Measurements from ENCODE around the gene CCM2. TPM values are rescaled to one million over a fixed set of nuclear protein-coding genes. Genes with fewer than 3 reads are reported as not detected.

Gene CCM2
- total and polyA plus RNA-seq, 4 donors = 21.7 to 57.6 (median 51.1) TPM

- Histone ChIP-seq H3K4me1 (ENCODE audit: control insufficient read depth in 5 of 5, insufficient read depth in 5 of 5, low read length in 5 of 5) (peaks cover 0 to 13% (median 2%) of the 10 kb centered on the region in 5 donors), H3K27me3 (ENCODE audit: control insufficient read depth in 3 of 3, insufficient read depth in 3 of 3, low read length in 2 of 3) (no peaks in the 10 kb centered on the region), H3K4me3 (no peak overlapping the region), H3K27ac (ENCODE audit: low read depth in 1 of 2, low read length in 1 of 2) (no peak overlapping the region), H3K9me3 (ENCODE audit: control insufficient read depth in 4 of 4, insufficient read depth in 3 of 4, low read length in 3 of 4) (no peaks in the 10 kb centered on the region), H3K36me3 (ENCODE audit: control insufficient read depth in 4 of 4, insufficient read depth in 4 of 4, low read length in 4 of 4) (peaks cover 0 to 11% (median 4%) of the 10 kb centered on the region in 4 donors), H3K9ac (ENCODE audit: insufficient read depth in 1 of 2, low read length in 2 of 2) (no peak overlapping the region)
- DNase-seq (no peak), ATAC-seq (ENCODE audit: insufficient read depth, low FRiP score) (no peak)
- 77 to 90% methylated on average over 8 to 10 of the region's 10 CpGs for WGBS, 2 donors
- TF ChIP-seq, protein P1, sequence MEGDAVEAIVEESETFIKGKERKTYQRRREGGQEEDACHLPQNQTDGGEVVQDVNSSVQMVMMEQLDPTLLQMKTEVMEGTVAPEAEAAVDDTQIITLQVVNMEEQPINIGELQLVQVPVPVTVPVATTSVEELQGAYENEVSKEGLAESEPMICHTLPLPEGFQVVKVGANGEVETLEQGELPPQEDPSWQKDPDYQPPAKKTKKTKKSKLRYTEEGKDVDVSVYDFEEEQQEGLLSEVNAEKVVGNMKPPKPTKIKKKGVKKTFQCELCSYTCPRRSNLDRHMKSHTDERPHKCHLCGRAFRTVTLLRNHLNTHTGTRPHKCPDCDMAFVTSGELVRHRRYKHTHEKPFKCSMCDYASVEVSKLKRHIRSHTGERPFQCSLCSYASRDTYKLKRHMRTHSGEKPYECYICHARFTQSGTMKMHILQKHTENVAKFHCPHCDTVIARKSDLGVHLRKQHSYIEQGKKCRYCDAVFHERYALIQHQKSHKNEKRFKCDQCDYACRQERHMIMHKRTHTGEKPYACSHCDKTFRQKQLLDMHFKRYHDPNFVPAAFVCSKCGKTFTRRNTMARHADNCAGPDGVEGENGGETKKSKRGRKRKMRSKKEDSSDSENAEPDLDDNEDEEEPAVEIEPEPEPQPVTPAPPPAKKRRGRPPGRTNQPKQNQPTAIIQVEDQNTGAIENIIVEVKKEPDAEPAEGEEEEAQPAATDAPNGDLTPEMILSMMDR (IDR thresholded peaks at IDR 0.05; ENCODE audit: control extremely low read depth, extremely low read depth) = no peak
These were observed 82.9 kb downstream of the CCM2 start for GRCh38 chr7:45082831-45083331.

GRCh38 chr7:45084336-45084735 is 84.3 kb downstream of the CCM2 start:
- H3K27ac ChIP-seq (ENCODE audit: low read depth in 1 of 2, low read length in 1 of 2) = no peak overlapping the region
- 74 to 85% methylated on average over 5 of the region's 5 CpGs for WGBS, 2 donors
- H3K27me3 ChIP-seq (ENCODE audit: control insufficient read depth in 3 of 3, insufficient read depth in 3 of 3, low read length in 2 of 3) = no peaks in the 10 kb centered on the region
- TF ChIP-seq, protein P1 (IDR thresholded peaks at IDR 0.05; ENCODE audit: control extremely low read depth, extremely low read depth) = no peak
- ATAC-seq (ENCODE audit: insufficient read depth, low FRiP score) (no peak), DNase-seq (no peak)
- H3K9me3 ChIP-seq (ENCODE audit: control insufficient read depth in 4 of 4, insufficient read depth in 3 of 4, low read length in 3 of 4) = no peaks in the 10 kb centered on the region
- no peak overlapping the region for H3K9ac ChIP-seq (ENCODE audit: insufficient read depth in 1 of 2, low read length in 2 of 2)
- H3K4me3 ChIP-seq = no peak overlapping the region
- H3K36me3 ChIP-seq (ENCODE audit: control insufficient read depth in 4 of 4, insufficient read depth in 4 of 4, low read length in 4 of 4) = peaks cover 0 to 10% (median 4%) of the 10 kb centered on the region in 4 donors
- peaks cover 0 to 16% (median 3%) of the 10 kb centered on the region in 5 donors for H3K4me1 ChIP-seq (ENCODE audit: control insufficient read depth in 5 of 5, insufficient read depth in 5 of 5, low read length in 5 of 5)

DNA sequence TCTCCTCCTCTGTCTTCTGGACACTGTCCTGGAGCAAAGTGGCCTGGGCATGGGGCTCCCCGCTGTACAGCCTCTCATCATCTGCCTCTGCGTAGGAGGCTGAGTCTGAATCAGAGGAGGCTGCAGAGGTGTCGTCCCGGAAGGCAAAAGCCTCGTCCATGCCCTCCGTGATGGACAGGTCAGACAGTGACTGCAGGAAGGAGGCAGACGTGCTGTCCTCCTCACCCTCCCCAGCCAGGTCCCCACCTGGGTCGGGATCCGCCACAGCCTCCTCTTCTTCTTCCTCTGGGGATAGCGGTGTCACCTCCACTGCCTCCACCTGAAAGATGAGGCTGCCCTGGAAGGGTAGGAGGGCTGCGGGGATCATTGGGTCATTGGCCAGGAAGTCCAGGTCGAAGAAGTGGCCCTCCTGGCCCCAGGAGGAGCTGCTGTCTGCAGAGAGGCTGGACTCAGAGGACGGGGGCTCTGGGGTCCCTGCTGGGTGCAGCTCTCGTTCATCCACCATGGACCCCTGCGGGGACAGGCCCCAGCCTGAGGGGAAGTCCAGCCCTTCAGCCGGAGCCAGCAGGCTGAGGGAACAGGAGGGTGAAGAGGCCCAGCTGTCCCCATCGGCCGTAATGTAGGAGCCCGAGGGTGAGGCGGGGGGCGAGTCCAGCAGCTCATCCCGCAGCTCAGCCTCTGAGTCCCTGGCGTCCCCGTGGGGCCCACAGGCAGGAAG is 85.1 kb downstream of the CCM2 start:
- H3K4me1 ChIP-seq (ENCODE audit: control insufficient read depth in 5 of 5, insufficient read depth in 5 of 5, low read length in 5 of 5) = peaks cover 0 to 16% (median 3%) of the 10 kb centered on the region in 5 donors
- no peak for ATAC-seq (ENCODE audit: insufficient read depth, low FRiP score)
- H3K27me3 ChIP-seq (ENCODE audit: control insufficient read depth in 3 of 3, insufficient read depth in 3 of 3, low read length in 2 of 3) = no peaks in the 10 kb centered on the region
- H3K36me3 ChIP-seq (ENCODE audit: control insufficient read depth in 4 of 4, insufficient read depth in 4 of 4, low read length in 4 of 4) = peaks cover 0 to 7% (median 3%) of the 10 kb centered on the region in 4 donors
- DNase-seq = peak; percentile 38 to 57 (median 41)
- no peaks in the 10 kb centered on the region for H3K9me3 ChIP-seq (ENCODE audit: control insufficient read depth in 4 of 4, insufficient read depth in 3 of 4, low read length in 3 of 4)
- TF ChIP-seq, protein P1 (IDR thresholded peaks at IDR 0.05; ENCODE audit: control extremely low read depth, extremely low read depth) = no peak
- 79 to 87% methylated on average over 24 of the region's 24 CpGs for WGBS, 2 donors
- H3K27ac ChIP-seq (ENCODE audit: low read depth in 1 of 2, low read length in 1 of 2) = no peak overlapping the region
- H3K4me3 ChIP-seq = no peak overlapping the region
- H3K9ac ChIP-seq (ENCODE audit: insufficient read depth in 1 of 2, low read length in 2 of 2) = no peak overlapping the region

Data from lung (tissue), 12 donors.